Activated CD4-positive, CD25-positive, alpha-beta regulatory T cell treated with anti-CD3 and anti-CD28 coated beads, Interleukin-2, amount 50 U/mL, for 16 hours (primary cell): ENCODE measurements around the gene ANKRD35.

Source experiments
- DNase-seq: peaks from one replicate; pipeline ENCODE4 v3.0.0-alpha.2; 2020; ENCODE audit warnings: low read depth, low spot score

Gene ANKRD35

GRCh38 chr1:145893306-145894055 lies 7.8 kb upstream of the ANKRD35 start:
- no peak for DNase-seq

GRCh38 chr1:145892486-145893087 lies 6.9 kb upstream of the ANKRD35 start:
- no peak for DNase-seq

- peak; percentile 12 for DNase-seq
Measured at GRCh38 chr1:145891587-145892485, 6.2 kb upstream of the ANKRD35 start.

GRCh38 chr1:145891143-145891542 lies 5.5 kb upstream of the ANKRD35 start:
- DNase-seq: no peak

- DNase-seq: no peak
Measured at GRCh38 chr1:145889722-145890121, 4.1 kb upstream of the ANKRD35 start.

GRCh38 chr1:145887631-145888030 lies 2.0 kb upstream of the ANKRD35 start:
- no peak for DNase-seq

GRCh38 chr1:145886816-145887215 lies 1.1 kb upstream of the ANKRD35 start:
- DNase-seq: no peak

GRCh38 chr1:145886390-145886789 lies 724 bp upstream of the ANKRD35 start:
- no peak for DNase-seq

- DNase-seq: no peak
Measured at GRCh38 chr1:145884675-145885074, 991 bp downstream of the ANKRD35 start.

GRCh38 chr1:145879775-145880174 lies 5.9 kb downstream of the ANKRD35 start:
- DNase-seq: no peak

- no peak for DNase-seq
Measured at GRCh38 chr1:145878724-145879123, 6.9 kb downstream of the ANKRD35 start.

GRCh38 chr1:145877923-145878486 lies 7.7 kb downstream of the ANKRD35 start:
- DNase-seq: no peak

GRCh38 chr1:145874646-145875045 lies 11.0 kb downstream of the ANKRD35 start:
- no peak for DNase-seq

- DNase-seq: no peak
Measured at GRCh38 chr1:145871994-145872924, 13.4 kb downstream of the ANKRD35 start.

GRCh38 chr1:145868232-145868631 lies 17.4 kb downstream of the ANKRD35 start:
- DNase-seq: no peak

GRCh38 chr1:145863282-145864018 lies 22.2 kb downstream of the ANKRD35 start:
- no peak for DNase-seq

- peak; percentile 45 for DNase-seq
Measured at GRCh38 chr1:145859491-145860023, 26.1 kb downstream of the ANKRD35 start.

GRCh38 chr1:145858901-145859490 lies 26.7 kb downstream of the ANKRD35 start, which contains the start of gene PIAS3:
TSS of gene PIAS3 (minus strand) at chr1:145859081. CDS start at chr1:145858990, 91 bp downstream.
- peak; percentile 63 for DNase-seq

GRCh38 chr1:145858238-145858900 lies 27.3 kb downstream of the ANKRD35 start:
- DNase-seq: peak; percentile 14
